ENCODE data around the gene NID2. TPM values are rescaled to one million over a fixed set of nuclear protein-coding genes. Genes with fewer than 3 reads are reported as not detected.

Gene NID2
- total RNA-seq, 1 experiment from 2014 or later, result 6.6 TPM

GRCh38 chr14:52077256-52077979, 8.6 kb upstream of the NID2 start:
- H3K27ac ChIP-seq (ENCODE audit: insufficient read length, low read depth, low read length), result no peak overlapping the region
- no peaks in the 10 kb centered on the region for H3K79me1 ChIP-seq (ENCODE audit: insufficient read depth, low read depth, low read length, poor library complexity, severe bottlenecking)
- no peaks in the 10 kb centered on the region for H3K9me3 ChIP-seq (ENCODE audit: control insufficient read depth, low read depth, low read length)
- H3K23me2 ChIP-seq (ENCODE audit: insufficient read length, low read depth, low read length, poor library complexity, severe bottlenecking), result no peaks in the 10 kb centered on the region
- H2AK5ac ChIP-seq (ENCODE audit: insufficient read length, low read length), result no peak overlapping the region
- no peak for DNase-seq
- Mint-ChIP-seq H3K9me3 (no peaks in the 10 kb centered on the region), H3K27me3 (ENCODE audit: low read depth) (peaks cover 7% of the 10 kb centered on the region), H3K27ac (no peak overlapping the region), H3K4me1 (peaks cover 2 to 7% of the 10 kb centered on the region in 2 experiments), H3K36me3 (ENCODE audit: insufficient read depth in 1 of 3, low read depth in 3 of 3) (no peaks in the 10 kb centered on the region), H3K4me3 (no peak overlapping the region)
- no peak overlapping the region for H4K5ac ChIP-seq (ENCODE audit: insufficient read length, low read depth, low read length)
- no peak overlapping the region for H3K56ac ChIP-seq (ENCODE audit: insufficient read length, low read depth, low read length)
- H3K27me3 ChIP-seq (ENCODE audit: insufficient read depth, low read length), result no peaks in the 10 kb centered on the region
- H3K23ac ChIP-seq (ENCODE audit: insufficient read length, low read depth, low read length), result no peak overlapping the region
- no peak overlapping the region for H3K18ac ChIP-seq (ENCODE audit: insufficient read length, low read depth, low read length)
- no peak for TF ChIP-seq CTCF (conservative IDR thresholded peaks at IDR 0.05)
- no peak overlapping the region for H3K14ac ChIP-seq (ENCODE audit: insufficient read depth, low read length)
- H2BK120ac ChIP-seq (ENCODE audit: low read depth, low read length, poor library complexity, severe bottlenecking), result no peak overlapping the region
- no CpG with 5 or more reads among the region's 2 CpGs for WGBS (ENCODE audit: extremely low coverage, insufficient read length, low lambda C conversion rate)
- H4K91ac ChIP-seq (ENCODE audit: insufficient read length, low read depth, low read length), result no peak overlapping the region
- no peak overlapping the region for H3K9ac ChIP-seq (ENCODE audit: extremely low read depth, insufficient read length, low read length)
- no peak overlapping the region for H2BK20ac ChIP-seq (ENCODE audit: low read depth, low read length, poor library complexity, severe bottlenecking)
- no peak overlapping the region for H2AFZ ChIP-seq (ENCODE audit: low read length)
- no peak overlapping the region for H3K4ac ChIP-seq (ENCODE audit: low read depth, low read length)
- H3K4me1 ChIP-seq (ENCODE audit: insufficient read depth, low read length), result no peaks in the 10 kb centered on the region
- no peak overlapping the region for H2BK5ac ChIP-seq (ENCODE audit: insufficient read length, low read length)
- H2BK12ac ChIP-seq (ENCODE audit: insufficient read length, low read depth, low read length), result no peak overlapping the region
- no peak overlapping the region for H3K4me2 ChIP-seq (ENCODE audit: insufficient read depth, insufficient read length, low read length)
- no peak overlapping the region for H4K8ac ChIP-seq (replicated peaks; ENCODE audit: insufficient read length, low read depth, low read length)
- H4K20me1 ChIP-seq (ENCODE audit: control insufficient read depth, insufficient read depth, insufficient read length), result no peaks in the 10 kb centered on the region
- no peak overlapping the region for H3T11ph ChIP-seq (ENCODE audit: low read length)
- H2BK15ac ChIP-seq (ENCODE audit: low read depth, low read length), result no peak overlapping the region
- no peaks in the 10 kb centered on the region for H3K79me2 ChIP-seq (ENCODE audit: insufficient read depth, low read length)

All from H9 (cell line).